ENCODE data around the gene RAB3C.
"Not testable (repeated sequence)": the region's sequence is repeated elsewhere in the genome, so short reads cannot be mapped to it uniquely, and the experiment has no call there.

RAB3C gene, protein sequence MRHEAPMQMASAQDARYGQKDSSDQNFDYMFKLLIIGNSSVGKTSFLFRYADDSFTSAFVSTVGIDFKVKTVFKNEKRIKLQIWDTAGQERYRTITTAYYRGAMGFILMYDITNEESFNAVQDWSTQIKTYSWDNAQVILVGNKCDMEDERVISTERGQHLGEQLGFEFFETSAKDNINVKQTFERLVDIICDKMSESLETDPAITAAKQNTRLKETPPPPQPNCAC

DNA sequence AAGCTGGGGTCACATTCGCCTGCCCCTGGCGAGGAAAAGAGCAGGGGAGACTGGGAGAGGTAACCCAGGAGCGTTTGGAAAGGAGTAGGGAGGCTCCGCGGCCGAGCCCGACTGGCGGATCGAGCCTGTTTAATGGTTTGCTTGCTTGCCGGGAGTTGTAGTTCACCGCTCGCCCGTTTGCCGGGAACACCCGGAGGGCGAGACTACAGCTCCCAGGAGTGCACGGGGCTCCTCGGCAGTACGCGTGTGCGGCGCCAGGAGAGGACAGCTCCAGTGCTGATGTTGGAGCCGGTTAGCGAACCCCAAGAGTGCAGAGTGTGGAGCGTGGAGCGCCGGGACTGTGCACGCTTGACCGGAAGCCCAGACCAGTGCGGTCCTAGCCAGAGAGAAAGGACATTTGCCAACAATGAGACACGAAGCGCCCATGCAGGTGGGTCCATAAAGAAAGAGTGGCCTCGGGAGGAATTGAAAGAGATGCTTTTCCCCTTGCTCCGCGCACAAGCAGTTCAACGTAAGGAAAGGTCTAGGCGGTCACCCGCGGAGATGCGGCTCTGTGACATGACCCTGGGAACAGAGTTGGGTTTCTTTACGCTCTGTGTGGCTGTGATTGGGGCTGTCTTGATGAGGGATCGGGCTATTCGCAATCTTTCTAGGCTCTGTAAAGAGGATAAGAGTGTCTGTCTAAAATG is at the start of gene RAB3C:
TSS of gene RAB3C (plus strand) at position 273 of the 689 bp plus-strand sequence. CDS start at position 407, 134 bp downstream.
- no peak for DNase-seq (ENCODE audit: extremely low read depth in 1 of 2, low read depth in 1 of 2)

DNA sequence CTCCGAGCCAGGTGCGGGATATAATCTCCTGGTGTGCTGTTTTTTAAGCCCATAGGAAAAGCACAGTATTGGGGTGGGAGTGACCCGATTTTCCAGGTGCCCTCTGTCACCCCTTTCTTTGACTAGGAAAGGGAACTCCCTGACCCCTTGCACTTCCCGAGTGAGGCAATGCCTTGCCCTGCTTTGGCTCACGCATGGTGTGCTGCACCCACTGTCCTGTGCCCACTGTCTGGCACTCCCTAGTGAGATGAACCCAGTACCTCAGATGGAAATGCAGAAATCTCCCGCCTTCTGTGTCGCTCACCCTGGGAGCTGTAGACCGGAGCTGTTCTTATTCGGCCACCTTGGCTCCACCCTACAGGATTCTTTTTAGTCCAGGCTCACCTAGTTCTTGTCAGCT is 40.9 kb upstream of the RAB3C start:
- DNase-seq (ENCODE audit: extremely low read depth in 1 of 2, low read depth in 1 of 2), result not testable (repeated sequence)

DNA sequence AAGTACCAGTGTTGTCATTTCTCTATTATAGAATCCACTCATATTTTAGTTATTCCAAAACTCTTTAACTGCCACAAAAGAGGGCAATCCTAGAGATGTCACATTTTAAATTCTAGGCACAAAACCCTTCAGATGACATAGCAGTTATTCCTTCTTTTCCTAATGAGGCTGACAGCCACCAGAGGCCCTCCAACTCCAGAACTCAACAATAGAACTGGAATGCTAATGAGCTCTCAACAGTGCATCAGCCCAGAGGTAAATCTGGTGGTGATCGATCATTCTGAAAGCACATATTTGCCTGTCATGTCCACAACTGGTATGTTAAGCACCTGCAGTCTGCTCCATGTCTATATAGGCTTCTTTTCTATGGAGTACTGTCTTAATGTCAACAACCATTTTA is 40.2 kb upstream of the RAB3C start:
- no peak for DNase-seq (ENCODE audit: extremely low read depth in 1 of 2, low read depth in 1 of 2)

DNA sequence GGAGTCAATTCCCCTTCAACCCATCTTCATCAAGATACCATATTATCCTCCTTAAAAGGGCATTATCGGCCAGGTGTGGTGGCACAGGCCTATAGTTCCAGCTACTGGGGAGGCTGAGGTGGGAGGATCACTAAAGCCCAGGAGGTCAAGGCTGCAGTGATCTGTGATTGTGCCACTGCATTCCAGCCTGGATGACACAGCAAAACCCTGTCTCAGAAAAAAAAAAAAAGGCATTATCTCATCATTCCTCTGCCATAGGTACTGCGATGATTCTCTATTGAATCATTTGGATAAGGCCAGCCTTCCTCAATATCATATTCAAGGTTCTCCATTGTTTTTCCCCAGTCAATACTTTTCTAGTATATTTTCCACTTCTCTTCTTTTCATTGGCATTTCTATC is 39.2 kb upstream of the RAB3C start:
- no peak for DNase-seq (ENCODE audit: extremely low read depth in 1 of 2, low read depth in 1 of 2)

DNA sequence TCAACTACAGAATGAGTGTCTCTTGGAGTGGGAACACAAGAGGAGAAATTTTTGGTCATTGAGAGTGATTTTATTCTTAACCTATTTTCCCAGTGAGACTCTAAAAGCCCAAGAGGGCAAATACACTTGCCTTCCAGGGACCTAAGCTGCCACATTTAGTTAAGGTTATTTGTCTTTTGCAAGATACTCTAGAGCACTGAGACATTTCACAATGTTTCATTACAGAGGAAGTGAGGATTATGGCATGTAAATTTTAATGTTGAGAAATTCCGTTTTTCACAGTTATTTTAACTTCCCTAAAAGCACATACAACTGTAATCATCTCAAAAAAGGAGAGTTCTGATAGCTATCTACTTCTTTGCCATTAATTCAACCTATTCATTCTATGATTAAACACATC is 38.7 kb upstream of the RAB3C start:
- DNase-seq (ENCODE audit: extremely low read depth in 1 of 2, low read depth in 1 of 2), result no peak

DNA sequence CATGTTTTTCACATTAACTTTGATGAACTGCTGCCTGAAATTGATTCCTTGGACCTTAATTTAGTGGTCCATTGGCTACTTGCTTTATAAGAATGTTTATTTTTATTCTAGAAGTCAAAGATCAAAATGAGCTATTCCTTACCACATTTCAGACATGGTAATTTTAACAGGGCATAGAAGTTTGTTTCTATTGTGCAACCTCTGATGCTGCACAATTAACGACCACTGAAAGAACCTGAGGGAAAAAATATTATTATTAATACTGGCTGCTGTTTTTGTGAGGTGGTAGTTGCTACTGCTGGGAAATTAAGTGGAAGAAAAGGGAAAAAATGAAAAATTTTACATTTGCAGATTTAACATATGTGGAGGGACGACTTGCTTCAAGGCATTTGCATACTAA is 37.9 kb upstream of the RAB3C start:
- DNase-seq (ENCODE audit: extremely low read depth in 1 of 2, low read depth in 1 of 2), result no peak

DNA sequence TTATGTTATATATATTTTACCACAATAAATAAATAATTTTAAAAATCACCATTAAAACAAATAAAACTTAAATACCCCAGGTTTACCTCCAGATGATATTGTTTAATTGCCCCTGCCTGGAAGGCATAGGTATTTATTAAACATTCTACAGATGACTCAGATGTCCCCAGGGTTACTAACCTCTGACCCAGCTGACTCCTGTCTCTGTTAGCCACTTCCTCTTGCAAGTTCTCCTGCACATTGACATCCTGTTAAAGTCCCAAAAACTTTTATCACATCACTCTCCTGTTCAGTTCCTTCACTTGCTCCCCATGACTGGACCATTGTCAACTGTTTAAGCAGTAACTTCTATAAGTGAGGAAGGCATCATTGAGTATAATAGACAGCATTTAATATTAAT is 37.0 kb upstream of the RAB3C start:
- no peak for DNase-seq (ENCODE audit: extremely low read depth in 1 of 2, low read depth in 1 of 2)

DNA sequence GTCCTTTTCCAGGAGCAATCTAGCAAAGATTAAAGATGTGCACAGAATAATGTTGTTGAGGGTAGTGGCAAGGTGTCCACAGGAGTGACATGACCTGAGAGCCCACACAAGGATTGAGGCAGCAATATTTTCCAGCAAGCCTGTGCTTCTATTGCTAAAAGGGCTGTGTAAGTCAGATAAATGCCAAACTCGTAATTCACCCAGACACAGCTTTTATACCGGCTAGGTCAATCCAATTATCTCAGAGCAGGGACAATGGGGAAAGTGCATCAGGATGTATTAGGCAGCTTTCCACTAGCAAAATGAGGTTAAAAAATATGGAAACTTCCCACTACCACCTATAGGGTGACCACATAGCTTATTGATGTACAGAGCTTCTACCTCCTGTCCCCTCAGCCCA is 34.8 kb upstream of the RAB3C start:
- no peak for DNase-seq (ENCODE audit: extremely low read depth in 1 of 2, low read depth in 1 of 2)

DNA sequence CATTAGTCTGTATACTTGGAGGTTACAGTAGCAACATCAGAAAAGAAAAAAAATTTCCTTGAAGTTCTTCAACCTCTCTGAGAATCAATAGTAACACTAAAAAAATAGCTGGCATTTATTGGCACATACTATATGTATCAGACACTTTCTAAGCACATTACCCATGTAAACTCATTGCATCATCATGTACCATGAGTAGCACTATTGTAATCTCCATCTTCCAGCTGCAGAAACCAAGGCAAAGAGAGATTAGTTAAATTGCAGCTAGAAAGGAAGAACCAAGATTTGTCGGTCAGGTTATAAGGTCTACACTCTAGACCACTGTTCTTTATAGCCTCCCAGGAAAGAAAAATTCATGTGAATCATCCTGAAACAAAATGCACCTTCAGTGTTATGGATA is 31.4 kb upstream of the RAB3C start:
- no peak for DNase-seq (ENCODE audit: extremely low read depth in 1 of 2, low read depth in 1 of 2)

DNA sequence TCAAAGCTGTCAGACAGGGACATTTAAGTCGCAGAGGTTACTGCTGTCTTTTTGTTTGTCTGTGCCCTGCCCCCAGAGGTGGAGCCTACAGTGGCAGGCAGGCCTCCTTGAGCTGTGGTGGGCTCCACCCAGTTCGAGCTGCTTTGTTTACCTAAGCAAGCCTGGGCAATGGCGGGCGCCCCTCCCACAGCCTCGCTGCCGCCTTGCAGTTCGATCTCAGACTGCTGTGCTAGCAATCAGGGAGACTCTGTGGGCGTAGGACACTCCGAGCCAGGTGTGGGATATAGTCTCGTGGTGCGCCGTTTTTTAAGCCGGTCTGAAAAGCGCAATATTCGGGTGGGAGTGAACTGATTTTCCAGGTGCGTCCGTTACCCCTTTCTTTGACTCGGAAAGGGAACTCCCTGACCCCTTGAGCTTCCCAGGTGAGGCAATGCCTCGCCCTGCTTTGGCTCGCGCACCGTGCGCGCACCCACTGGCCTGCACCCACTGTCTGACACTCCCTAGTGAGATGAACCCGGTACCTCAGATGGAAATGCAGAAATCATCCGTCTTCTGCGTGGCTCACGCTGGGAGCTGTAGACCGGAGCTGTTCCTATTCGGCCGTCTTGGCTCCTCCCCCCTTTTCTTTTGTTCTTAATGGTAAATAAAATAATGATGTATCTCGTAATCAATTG is 25.1 kb upstream of the RAB3C start:
- not testable (repeated sequence) for DNase-seq (ENCODE audit: extremely low read depth in 1 of 2, low read depth in 1 of 2)

DNA sequence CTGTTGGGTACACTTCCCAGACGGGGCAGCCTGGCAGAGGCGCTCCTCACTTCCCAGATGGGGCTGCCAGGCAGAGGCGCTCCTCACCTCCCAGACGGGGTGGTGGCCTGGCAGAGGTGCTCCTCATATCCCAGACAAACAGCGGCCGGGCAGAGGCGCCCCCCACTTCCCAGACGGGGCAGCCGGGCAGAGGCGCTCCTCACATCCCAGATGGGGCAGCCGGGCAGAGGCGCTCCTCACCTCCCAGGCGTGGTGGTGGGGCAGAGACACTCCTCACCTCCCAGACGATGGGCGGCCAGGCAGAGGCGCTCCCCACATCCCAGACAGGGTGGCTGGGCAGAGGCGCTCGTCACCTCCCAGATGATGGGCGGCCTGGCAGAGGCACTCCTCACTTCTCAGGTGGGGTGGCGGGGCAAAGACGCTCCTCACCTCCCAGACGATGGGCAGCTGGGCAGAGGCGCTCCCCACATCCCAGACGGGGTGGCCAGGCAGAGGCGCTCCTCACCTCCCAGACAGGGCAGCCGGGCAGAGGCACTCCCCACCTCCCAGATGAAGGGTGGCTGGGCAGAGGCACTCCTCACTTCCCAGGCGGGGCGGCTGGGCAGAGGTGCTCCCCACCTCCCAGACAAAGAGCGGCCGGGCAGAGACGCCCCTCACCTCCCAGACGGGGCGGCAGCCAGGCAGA is 19.7 kb upstream of the RAB3C start:
- DNase-seq (ENCODE audit: extremely low read depth in 1 of 2, low read depth in 1 of 2), result not testable (repeated sequence)

DNA sequence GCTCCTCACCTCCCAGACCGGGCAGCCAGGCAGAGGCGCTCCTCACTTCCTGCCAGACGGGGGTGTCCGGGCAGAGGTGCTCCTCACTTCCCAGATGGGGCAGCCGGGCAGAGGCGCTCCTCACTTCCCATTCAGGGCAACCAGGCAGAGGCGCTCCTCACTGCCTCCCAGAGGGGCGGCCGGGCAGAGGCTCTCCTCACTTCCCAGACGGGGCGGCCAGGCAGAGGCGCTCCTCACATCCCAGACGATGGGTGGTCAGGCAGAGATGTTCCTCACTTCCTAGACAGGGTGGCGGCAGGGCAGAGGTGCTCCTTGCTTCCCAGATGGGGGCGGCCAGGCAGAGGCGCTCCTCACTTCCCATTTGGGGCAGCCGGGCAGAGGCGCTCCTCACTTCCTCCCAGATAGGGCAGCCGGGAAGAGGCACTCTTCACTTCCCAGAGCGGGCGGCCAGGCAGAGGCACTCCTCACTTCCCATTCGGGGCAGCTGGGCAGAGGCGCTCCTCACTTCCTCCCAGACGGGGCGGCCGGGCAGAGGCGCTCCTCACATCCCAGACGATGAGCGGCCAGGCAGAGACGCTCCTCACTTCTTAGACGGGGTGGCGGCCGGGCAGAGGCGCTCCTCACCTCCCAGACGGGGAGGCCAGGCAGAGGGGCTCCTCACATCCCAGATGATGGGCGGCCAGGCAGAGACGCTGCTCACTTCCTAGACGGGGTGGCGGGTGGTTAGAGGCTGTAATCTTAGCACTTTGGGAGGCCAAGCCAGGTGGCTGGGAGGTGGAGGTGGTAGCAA is 18.6 kb upstream of the RAB3C start:
- not testable (repeated sequence) for DNase-seq (ENCODE audit: extremely low read depth in 1 of 2, low read depth in 1 of 2)

DNA sequence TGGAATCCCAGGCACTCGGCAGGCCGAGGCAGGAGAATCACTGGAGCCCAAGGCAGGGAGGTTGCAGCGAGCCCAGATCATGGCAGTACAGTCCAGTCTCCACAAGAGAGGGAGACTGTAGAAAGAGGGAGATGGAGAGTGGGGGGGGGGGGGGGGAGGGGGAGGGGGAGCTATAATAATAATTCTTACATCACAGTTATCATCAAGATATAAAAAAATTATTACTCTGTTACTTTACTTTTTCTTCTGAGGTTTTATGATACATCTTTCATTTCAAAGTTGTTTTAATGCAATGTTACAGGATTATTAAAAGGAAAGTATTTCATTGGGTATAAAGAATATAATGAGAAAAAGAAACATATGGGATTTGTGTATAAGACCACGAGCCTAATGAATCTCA is 17.8 kb upstream of the RAB3C start:
- no peak for DNase-seq (ENCODE audit: extremely low read depth in 1 of 2, low read depth in 1 of 2)

DNA sequence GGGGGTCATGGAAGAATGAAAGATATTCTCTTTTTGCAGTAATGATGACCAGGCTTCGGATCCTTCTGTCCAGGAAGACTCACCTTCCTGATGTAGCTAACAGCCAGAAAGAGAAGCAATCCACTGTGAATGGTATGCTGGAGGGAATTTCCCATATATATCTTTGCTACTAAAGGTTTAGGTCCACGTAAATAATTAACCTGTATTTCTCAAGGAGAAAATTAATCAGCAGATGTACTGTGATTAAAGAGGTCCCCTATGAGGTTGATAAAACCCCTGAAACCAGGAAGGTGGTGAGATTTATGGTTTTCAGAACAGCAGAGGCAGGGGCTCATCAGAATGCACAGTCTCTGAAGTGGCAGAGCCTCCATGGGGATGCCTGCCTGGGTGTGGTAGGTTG is 11.4 kb upstream of the RAB3C start:
- no peak for DNase-seq (ENCODE audit: extremely low read depth in 1 of 2, low read depth in 1 of 2)

DNA sequence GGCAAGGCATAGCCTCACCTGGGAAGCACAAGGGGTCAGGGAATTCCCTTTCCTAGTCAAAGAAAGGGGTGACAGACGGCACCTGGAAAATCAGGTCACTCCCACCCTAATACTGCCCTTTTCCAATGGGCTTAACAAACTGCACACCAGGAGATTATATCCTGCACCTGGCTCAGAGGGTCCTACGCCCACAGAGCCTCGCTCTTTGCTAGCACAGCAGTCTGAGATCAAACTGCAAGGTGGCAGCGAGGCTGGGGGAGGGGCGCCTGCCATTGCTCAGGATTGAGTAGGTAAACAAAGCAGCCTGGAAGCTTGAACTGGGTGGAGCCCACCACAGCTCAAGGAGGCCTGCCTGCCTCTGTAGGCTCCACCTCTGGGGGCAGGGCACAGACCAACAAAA is 9.9 kb upstream of the RAB3C start:
- DNase-seq (ENCODE audit: extremely low read depth in 1 of 2, low read depth in 1 of 2), result not testable (repeated sequence)

DNA sequence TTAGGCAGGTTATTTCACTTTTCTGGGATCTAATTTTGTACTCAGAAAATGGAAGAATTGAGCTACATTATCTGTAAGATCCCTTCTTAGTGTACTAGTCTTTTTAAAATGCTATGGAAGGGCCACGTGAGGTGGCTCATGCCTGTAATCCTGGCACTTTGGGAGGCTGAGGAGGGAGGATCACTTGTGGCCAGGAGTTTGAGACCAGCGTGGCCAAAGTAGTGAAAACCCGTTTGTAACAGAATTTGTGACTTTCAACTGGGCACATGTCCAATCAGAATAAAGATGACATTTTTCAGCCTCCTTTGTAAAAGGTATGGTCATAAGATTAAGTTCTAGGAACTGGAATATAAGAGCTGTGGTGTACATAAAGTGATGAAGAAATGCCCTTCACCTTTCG is 3.1 kb upstream of the RAB3C start:
- DNase-seq (ENCODE audit: extremely low read depth in 1 of 2, low read depth in 1 of 2), result no peak

DNA sequence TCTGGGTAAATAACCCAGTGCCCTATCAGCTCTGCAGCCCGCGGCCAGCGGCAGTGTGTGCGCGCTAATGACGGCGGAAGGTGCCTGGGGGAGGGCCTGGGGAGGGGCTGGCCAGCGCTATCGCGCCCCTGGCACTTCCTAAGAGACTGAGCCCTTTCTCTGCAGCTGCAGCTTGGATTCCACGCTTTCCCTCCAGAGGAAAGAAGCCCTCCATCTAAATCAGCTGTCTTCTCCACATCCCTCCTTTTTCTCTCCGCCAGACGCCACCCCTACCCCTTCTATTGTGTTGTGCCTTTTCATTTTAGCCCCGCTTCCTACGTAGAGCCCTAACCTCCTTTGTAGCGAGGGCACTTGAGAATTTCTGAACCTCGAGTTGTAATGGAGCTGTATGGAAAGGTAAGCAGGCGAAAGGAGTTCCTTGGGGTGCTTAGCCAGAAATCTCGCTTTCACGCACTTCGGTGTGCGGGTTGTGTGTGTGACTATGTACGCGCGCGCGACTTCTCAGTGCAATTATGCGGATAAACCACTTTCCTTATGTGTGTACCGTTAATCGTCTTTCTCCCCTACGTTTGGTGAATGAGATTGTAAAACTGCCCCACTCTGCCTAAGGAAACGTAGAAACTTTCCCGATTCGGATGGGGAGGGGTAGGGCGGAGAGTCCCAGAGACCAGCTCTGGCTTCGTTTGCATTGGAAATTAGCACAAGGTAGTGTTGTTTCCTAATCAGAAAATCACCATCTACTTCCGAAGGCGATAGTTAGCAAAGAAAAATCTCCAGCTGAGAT is 664 bp upstream of the RAB3C start:
- no peak for DNase-seq (ENCODE audit: extremely low read depth in 1 of 2, low read depth in 1 of 2)

DNA sequence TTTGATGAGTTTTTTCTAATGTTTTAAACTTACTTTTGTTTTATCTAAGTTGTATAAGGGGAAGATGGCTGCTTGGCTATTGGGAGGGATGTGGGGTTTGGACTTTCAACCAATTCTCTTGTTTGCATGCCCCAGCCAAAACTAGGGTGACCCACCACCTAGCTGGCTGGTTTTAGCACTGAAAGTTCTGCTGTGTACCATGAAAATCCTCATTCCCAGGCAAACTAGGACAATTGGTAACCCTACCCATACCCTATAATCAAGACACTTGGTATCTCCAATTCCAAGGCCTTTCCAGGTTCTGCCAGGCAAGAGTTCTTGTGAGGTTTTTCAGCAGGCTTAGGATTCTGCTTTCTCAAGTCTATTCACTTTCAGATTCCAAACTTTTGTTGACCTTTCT is 13.1 kb downstream of the RAB3C start:
- no peak for DNase-seq (ENCODE audit: extremely low read depth in 1 of 2, low read depth in 1 of 2)

DNA sequence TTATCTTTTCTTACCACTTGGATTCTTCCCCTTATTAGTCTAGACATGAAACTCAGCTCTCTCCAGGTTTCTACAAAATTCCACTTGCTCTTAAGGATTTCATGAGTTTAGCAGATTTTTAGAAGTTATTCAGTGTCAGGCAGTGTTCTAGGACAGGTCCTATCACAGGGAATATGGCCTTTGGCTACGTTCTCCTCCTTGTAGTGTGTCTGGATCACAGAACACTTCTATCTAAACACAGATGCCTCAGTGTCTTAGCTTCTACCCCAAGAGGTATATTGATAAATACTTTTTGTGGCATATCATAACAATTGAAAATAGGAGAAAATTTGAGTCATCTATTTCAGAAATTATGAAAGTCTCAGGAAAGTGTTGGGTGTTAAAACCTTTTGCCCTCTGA is 15.6 kb downstream of the RAB3C start:
- no peak for DNase-seq (ENCODE audit: extremely low read depth in 1 of 2, low read depth in 1 of 2)

DNA sequence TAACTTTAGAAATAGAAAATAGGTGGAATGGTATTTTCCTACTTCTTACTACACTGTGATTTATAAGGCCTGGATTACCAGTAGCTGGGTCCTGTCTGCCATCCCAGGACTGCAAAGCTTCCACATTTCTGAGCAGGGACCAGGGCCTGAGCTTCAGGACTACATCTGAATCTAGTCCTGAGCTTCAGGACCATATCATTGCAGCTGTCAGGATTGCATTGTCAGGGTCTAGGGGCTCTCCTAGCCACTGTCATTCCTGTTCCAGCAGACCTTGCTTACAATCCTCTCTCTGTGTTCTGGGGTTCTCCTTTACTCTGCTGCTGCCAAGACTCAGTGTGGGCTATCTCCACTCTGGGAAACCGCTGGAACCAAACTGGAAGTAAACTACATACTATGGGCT is 16.3 kb downstream of the RAB3C start:
- no peak for DNase-seq (ENCODE audit: extremely low read depth in 1 of 2, low read depth in 1 of 2)
